ENCODE measurements around the gene CYP2U1. TPM values are rescaled to one million over a fixed set of nuclear protein-coding genes. Genes with fewer than 3 reads are reported as not detected.

CYP2U1 gene
- total and polyA plus RNA-seq, 2 of the 4 experiments (the other 2 are of a cell fraction), result 6.1 to 11.1 TPM

DNA sequence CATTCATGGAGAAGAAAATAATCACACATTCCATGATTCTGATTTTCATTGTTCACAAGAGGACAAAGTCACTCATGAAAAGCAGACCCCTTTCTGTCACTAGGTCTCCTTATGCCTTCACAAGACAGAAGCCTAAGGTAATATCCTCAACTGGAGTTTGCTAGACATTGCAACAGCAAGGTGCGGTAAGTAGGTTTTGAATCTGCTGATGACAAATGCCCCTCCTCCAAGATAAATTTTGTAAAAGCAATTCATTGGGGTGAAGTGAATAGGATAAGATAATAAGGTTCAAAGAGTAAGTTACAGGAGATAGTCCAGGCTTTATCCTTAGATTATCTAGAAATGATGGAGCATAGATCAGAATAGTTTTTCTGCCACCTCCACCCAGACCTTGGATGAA lies 16.1 kb upstream of the CYP2U1 start:
- no peak overlapping the region for H3K9ac ChIP-seq (ENCODE audit: low read depth, low read length)
- H3K36me3 ChIP-seq (ENCODE audit: control insufficient read depth, insufficient read depth, low read length), result no peaks in the 10 kb centered on the region
- H4K5ac ChIP-seq (ENCODE audit: low read depth, low read length), result no peak overlapping the region
- H2BK15ac ChIP-seq (ENCODE audit: low read depth, low read length), result no peak overlapping the region
- no peak overlapping the region for H2BK20ac ChIP-seq (ENCODE audit: low read depth, low read length)
- POLR2A ChIA-PET (ENCODE audit: unreplicated experiment), result no interaction called here
- no peak overlapping the region for H3K4ac ChIP-seq (ENCODE audit: low read depth, low read length)
- CTCF ChIA-PET, result interaction anchor here (0.8 kb wide), 1 partner anchor 15 kb away, joined by 3 read pairs; no protein-coding TSS in a partner anchor
- no peak overlapping the region for H4K8ac ChIP-seq (ENCODE audit: low read depth in 2 of 2, low read length in 2 of 2)
- no peaks in the 10 kb centered on the region for H3K27me3 ChIP-seq (ENCODE audit: control insufficient read depth, insufficient read depth, low read length)
- no peak overlapping the region for H2AK9ac ChIP-seq (replicated peaks; ENCODE audit: low read depth, low read length, poor library complexity)
- no peaks in the 10 kb centered on the region for H3K9me1 ChIP-seq (ENCODE audit: insufficient read depth, low read length)
- BruUV-seq (replicated peaks), result no TSS peak
- H4K91ac ChIP-seq (ENCODE audit: insufficient read depth, low read depth, low read length), result no peak overlapping the region
- no CpG with 5 or more reads among the region's 1 CpG for WGBS, 2 experiments (ENCODE audit: extremely low coverage in 2 of 2, insufficient read length in 1 of 2)
- H3K9me3 ChIP-seq (ENCODE audit: control insufficient read depth, insufficient read depth, low read length), result peaks cover 3% of the 10 kb centered on the region
- H3K4me1 ChIP-seq (ENCODE audit: control insufficient read depth, insufficient read depth, low read length), result no peaks in the 10 kb centered on the region
- no peak overlapping the region for H2BK120ac ChIP-seq (ENCODE audit: low read depth, low read length)
- in situ Hi-C loops (cut with MboI; ENCODE audit: low sequenced_read_pairs), result no loop called here
- intact Hi-C loops (cut with micrococcal nuclease), result loop anchor here (5.0 to 10.0 kb wide), 2 partner anchors 640 to 718 kb away; no protein-coding TSS in a partner anchor
- H3K56ac ChIP-seq (ENCODE audit: extremely low read depth, insufficient read depth, low read length), result no peak overlapping the region
- no peaks in the 10 kb centered on the region for H4K20me1 ChIP-seq (ENCODE audit: insufficient read depth, low read length)
- H2AFZ ChIP-seq (replicated peaks; ENCODE audit: low read length, poor library complexity), result no peak overlapping the region
- no peak overlapping the region for H3K14ac ChIP-seq (replicated peaks; ENCODE audit: low read depth, low read length)
- no peaks in the 10 kb centered on the region for H3K79me1 ChIP-seq (ENCODE audit: low read depth in 1 of 2, low read length in 2 of 2)
- H3K27ac ChIP-seq (ENCODE audit: insufficient read depth, low read length), result no peak overlapping the region
- dilution Hi-C loops (cut with HindIII; ENCODE audit: low sequenced_read_pairs, unreplicated experiment), result no loop called here
- no peak overlapping the region for H2BK5ac ChIP-seq (ENCODE audit: low read depth, low read length, poor library complexity, severe bottlenecking)
- no peak overlapping the region for H3K23ac ChIP-seq (ENCODE audit: low read depth, low read length)
- no peak overlapping the region for H2AK5ac ChIP-seq (ENCODE audit: low read depth, low read length)
- no peak for DNase-seq
- no peak overlapping the region for H3K4me3 ChIP-seq (ENCODE audit: insufficient read depth, low read depth, low read length)
- H3K4me2 ChIP-seq (ENCODE audit: low read depth, low read length), result no peak overlapping the region
- no peak for TF ChIP-seq USF2 (IDR thresholded peaks at IDR 0.05; ENCODE audit: low read depth, low read length)
- ATAC-seq (ENCODE audit: low read depth), result no peak
- H3K18ac ChIP-seq (ENCODE audit: low read depth, low read length), result no peak overlapping the region
